Measurements from ENCODE around the gene KRT7. TPM values are rescaled to one million over a fixed set of nuclear protein-coding genes. Genes with fewer than 3 reads are reported as not detected.

KRT7 gene
- total and polyA plus RNA-seq, 2 experiments from 2014 or later: 11.0 to 17.4 TPM

GRCh38 chr12:52291267-52291935 lies 58.4 kb downstream of the KRT7 start, which contains the start of gene KRT81:
Gene KRT81 (minus strand): TSS chr12:52291534. CDS start chr12:52291465, 69 bp downstream.
- in situ Hi-C loops (cut with MboI): no loop called here
- Histone ChIP-seq H3F3A (ENCODE audit: insufficient read depth) (no peaks in the 10 kb centered on the region), H3K4me3 (no peak within 1 kb of the TSS), H2AFZ (no peak within 1 kb of the TSS), H3K9me3 (ENCODE audit: low read depth) (no peaks in the 10 kb centered on the region), H3K9ac (no peak within 1 kb of the TSS), H3K9me2 (ENCODE audit: insufficient read depth) (no peaks in the 10 kb centered on the region), H3K27me3 (replicated peaks; ENCODE audit: insufficient read depth) (no peaks in the 10 kb centered on the region), H3K36me3 (ENCODE audit: low read depth) (no peaks in the 10 kb centered on the region), H3K4me2 (ENCODE audit: unreplicated experiment) (no peak within 1 kb of the TSS), H3K79me2 (ENCODE audit: insufficient read depth) (no peaks in the 10 kb centered on the region), H4K20me1 (ENCODE audit: insufficient read depth) (no peaks in the 10 kb centered on the region), H3K27ac (no peak within 1 kb of the TSS), H3K4me1 (ENCODE audit: insufficient read depth) (0 out of 2 replicates have a peak, but pooled peaks cover 5% of the 10 kb centered on the region)
- TF ChIP-seq EZH2phosphoT487 (IDR thresholded peaks at IDR 0.05; ENCODE audit: insufficient read depth, low read depth) (no peak), EZH2 (IDR thresholded peaks at IDR 0.05; ENCODE audit: insufficient read depth, poor library complexity, severe bottlenecking) (no peak)
- DNase-seq: no peak
- WGBS, 2 experiments (ENCODE audit: low coverage in 1 of 2, low lambda C conversion rate in 2 of 2, missing lambda C conversion rate in 2 of 2): 55 to 62% methylated on average over 11 to 18 of the region's 32 CpGs

- no peak for DNase-seq
- no peaks in the 10 kb centered on the region for H3K9me2 ChIP-seq (ENCODE audit: insufficient read depth)
- no peak overlapping the region for H3K4me3 ChIP-seq
- H3K27ac ChIP-seq: no peak overlapping the region
- no peak overlapping the region for H2AFZ ChIP-seq
- 88 to 92% methylated on average over 1 of the region's 1 CpG for WGBS, 2 experiments (ENCODE audit: low coverage in 1 of 2, low lambda C conversion rate in 2 of 2, missing lambda C conversion rate in 2 of 2)
- 0 out of 2 replicates have a peak, but pooled peaks cover 5% of the 10 kb centered on the region for H3K4me1 ChIP-seq (ENCODE audit: insufficient read depth)
- no peaks in the 10 kb centered on the region for H3F3A ChIP-seq (ENCODE audit: insufficient read depth)
- H4K20me1 ChIP-seq (ENCODE audit: insufficient read depth): no peaks in the 10 kb centered on the region
- in situ Hi-C loops (cut with MboI): no loop called here
- no peaks in the 10 kb centered on the region for H3K79me2 ChIP-seq (ENCODE audit: insufficient read depth)
- H3K9ac ChIP-seq: no peak overlapping the region
- no peak for TF ChIP-seq EZH2 (IDR thresholded peaks at IDR 0.05; ENCODE audit: insufficient read depth, poor library complexity, severe bottlenecking)
- no peak for TF ChIP-seq EZH2phosphoT487 (IDR thresholded peaks at IDR 0.05; ENCODE audit: insufficient read depth, low read depth)
- H3K27me3 ChIP-seq (replicated peaks; ENCODE audit: insufficient read depth): peaks cover 18% of the 10 kb centered on the region; the same call in 1 of the 2 replicates
- H3K36me3 ChIP-seq (ENCODE audit: low read depth): no peaks in the 10 kb centered on the region
- H3K9me3 ChIP-seq (ENCODE audit: low read depth): no peaks in the 10 kb centered on the region
- no peak overlapping the region for H3K4me2 ChIP-seq (ENCODE audit: unreplicated experiment)
Measured at GRCh38 chr12:52293926-52294325, 60.9 kb downstream of the KRT7 start.

- Histone ChIP-seq H3K36me3 (ENCODE audit: low read depth) (no peaks in the 10 kb centered on the region), H3K79me2 (ENCODE audit: insufficient read depth) (no peaks in the 10 kb centered on the region), H2AFZ (no peak overlapping the region), H3K27ac (no peak overlapping the region), H3K9me2 (ENCODE audit: insufficient read depth) (no peaks in the 10 kb centered on the region), H3K9ac (no peak overlapping the region), H3K9me3 (ENCODE audit: low read depth) (no peaks in the 10 kb centered on the region), H4K20me1 (ENCODE audit: insufficient read depth) (no peaks in the 10 kb centered on the region), H3K4me3 (no peak overlapping the region), H3K4me2 (ENCODE audit: unreplicated experiment) (no peak overlapping the region), H3K27me3 (replicated peaks; ENCODE audit: insufficient read depth) (peaks cover 26% of the 10 kb centered on the region), H3K4me1 (ENCODE audit: insufficient read depth) (0 out of 2 replicates have a peak, but pooled peaks cover 5% of the 10 kb centered on the region), H3F3A (ENCODE audit: insufficient read depth) (no peaks in the 10 kb centered on the region)
- DNase-seq: no peak
- TF ChIP-seq EZH2 (IDR thresholded peaks at IDR 0.05; ENCODE audit: insufficient read depth, poor library complexity, severe bottlenecking) (no peak), EZH2phosphoT487 (IDR thresholded peaks at IDR 0.05; ENCODE audit: insufficient read depth, low read depth) (no peak)
- in situ Hi-C loops (cut with MboI): no loop called here
- 6 to 12% methylated on average over 1 of the region's 1 CpG for WGBS, 2 experiments (ENCODE audit: low coverage in 1 of 2, low lambda C conversion rate in 2 of 2, missing lambda C conversion rate in 2 of 2)
Measured at GRCh38 chr12:52294803-52295202, 61.8 kb downstream of the KRT7 start.

- Histone ChIP-seq H3K27me3 (replicated peaks; ENCODE audit: insufficient read depth) (peaks cover 27% of the 10 kb centered on the region), H3K79me2 (ENCODE audit: insufficient read depth) (no peaks in the 10 kb centered on the region), H3K9ac (no peak overlapping the region), H3K4me1 (ENCODE audit: insufficient read depth) (0 out of 2 replicates have a peak, but pooled peaks cover 5% of the 10 kb centered on the region), H3K9me2 (ENCODE audit: insufficient read depth) (no peaks in the 10 kb centered on the region), H3K4me2 (ENCODE audit: unreplicated experiment) (no peak overlapping the region), H3K9me3 (ENCODE audit: low read depth) (no peaks in the 10 kb centered on the region), H3K4me3 (no peak overlapping the region), H3K27ac (no peak overlapping the region), H4K20me1 (ENCODE audit: insufficient read depth) (no peaks in the 10 kb centered on the region), H3F3A (ENCODE audit: insufficient read depth) (no peaks in the 10 kb centered on the region), H2AFZ (no peak overlapping the region), H3K36me3 (ENCODE audit: low read depth) (no peaks in the 10 kb centered on the region)
- WGBS, 2 experiments (ENCODE audit: low coverage in 1 of 2, low lambda C conversion rate in 2 of 2, missing lambda C conversion rate in 2 of 2): 18 to 45% methylated on average over 1 of the region's 1 CpG
- in situ Hi-C loops (cut with MboI): no loop called here
- TF ChIP-seq EZH2 (IDR thresholded peaks at IDR 0.05; ENCODE audit: insufficient read depth, poor library complexity, severe bottlenecking) (no peak), EZH2phosphoT487 (IDR thresholded peaks at IDR 0.05; ENCODE audit: insufficient read depth, low read depth) (no peak)
- DNase-seq: peak; percentile 45
Measured at GRCh38 chr12:52295663-52296062, 62.6 kb downstream of the KRT7 start.

Data from GM23248 (cell line).